Peyer's patch (tissue), 4 donors: ENCODE measurements around the gene CMC4.

Source experiments
- POLR2A ChIP-seq, 2 donors: fragments of 450-650 bp; IDR thresholded peaks; one replicate each; pipeline ENCODE4 v1.5.1; 2017; ENCODE audit warnings: antibody characterized with exemption in 2 of 2, mild to moderate bottlenecking in 2 of 2, moderate library complexity in 2 of 2
- TF ChIP-seq, protein P1 (sequence below), 6 experiments: fragments of 450-650 bp in 4 of 6; fragments of 200-600 bp in 2 of 6; sonication (generic) in 1 of 6; IDR thresholded peaks; one replicate each; pipeline ENCODE4 v1.5.1; 2017 to 2019; ENCODE audit warnings: antibody characterized with exemption in 6 of 6, mild to moderate bottlenecking in 3 of 6, moderate library complexity in 1 of 6

GRCh38 chrX:155028129-155028528, 42.8 kb downstream of the CMC4 start:
- TF ChIP-seq, protein P1, sequence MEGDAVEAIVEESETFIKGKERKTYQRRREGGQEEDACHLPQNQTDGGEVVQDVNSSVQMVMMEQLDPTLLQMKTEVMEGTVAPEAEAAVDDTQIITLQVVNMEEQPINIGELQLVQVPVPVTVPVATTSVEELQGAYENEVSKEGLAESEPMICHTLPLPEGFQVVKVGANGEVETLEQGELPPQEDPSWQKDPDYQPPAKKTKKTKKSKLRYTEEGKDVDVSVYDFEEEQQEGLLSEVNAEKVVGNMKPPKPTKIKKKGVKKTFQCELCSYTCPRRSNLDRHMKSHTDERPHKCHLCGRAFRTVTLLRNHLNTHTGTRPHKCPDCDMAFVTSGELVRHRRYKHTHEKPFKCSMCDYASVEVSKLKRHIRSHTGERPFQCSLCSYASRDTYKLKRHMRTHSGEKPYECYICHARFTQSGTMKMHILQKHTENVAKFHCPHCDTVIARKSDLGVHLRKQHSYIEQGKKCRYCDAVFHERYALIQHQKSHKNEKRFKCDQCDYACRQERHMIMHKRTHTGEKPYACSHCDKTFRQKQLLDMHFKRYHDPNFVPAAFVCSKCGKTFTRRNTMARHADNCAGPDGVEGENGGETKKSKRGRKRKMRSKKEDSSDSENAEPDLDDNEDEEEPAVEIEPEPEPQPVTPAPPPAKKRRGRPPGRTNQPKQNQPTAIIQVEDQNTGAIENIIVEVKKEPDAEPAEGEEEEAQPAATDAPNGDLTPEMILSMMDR (IDR thresholded peaks at IDR 0.05): no peak
- TF ChIP-seq POLR2A (IDR thresholded peaks at IDR 0.05): no peak
